Heart right ventricle (tissue), 16 donors: ENCODE results near the gene YIPF4. TPM values are rescaled to one million over a fixed set of nuclear protein-coding genes. Genes with fewer than 3 reads are reported as not detected.
"Not testable (repeated sequence)": the region's sequence is repeated elsewhere in the genome, so short reads cannot be mapped to it uniquely, and the experiment has no call there.

Experiments
- ATAC-seq, 8 donors: fragments of 200-7000 bp; cut with Tn5 transposase; one replicate each; pipeline ENCODE4 v1.9.1; 2020; ENCODE audit warnings: mild to moderate bottlenecking in 8 of 8, moderate library complexity in 8 of 8, moderate number of reproducible peaks in 1 of 8
- DNase-seq, 2 donors: peaks; one replicate each; pipeline ENCODE4 v3.0.0-alpha.2; 2020
- H3K27ac ChIP-seq, 10 donors: fragments of 200-600 bp; sonication (generic) in 2 of 10; one replicate each; pipeline versions ENCODE4 v1.5.0 to v1.8.0; 2020 to 2022; ENCODE audit warnings: mild to moderate bottlenecking in 3 of 10
- H3K27me3 ChIP-seq, 7 donors: fragments of 200-600 bp; one replicate each; pipeline ENCODE4 v1.8.0; 2021 to 2022; ENCODE audit warnings: mild to moderate bottlenecking in 2 of 7
- H3K36me3 ChIP-seq, 9 donors: fragments of 200-600 bp; sonication (generic) in 1 of 9; one replicate each; pipeline versions ENCODE4 v1.5.0 to v1.8.0; 2020 to 2022; ENCODE audit warnings: mild to moderate bottlenecking in 2 of 9
- H3K4me1 ChIP-seq, 9 donors: fragments of 200-600 bp; sonication (generic) in 1 of 9; one replicate each; pipeline versions ENCODE4 v1.5.0 to v1.8.0; 2020 to 2022; ENCODE audit warnings: mild to moderate bottlenecking in 4 of 9
- H3K4me3 ChIP-seq, 10 donors: fragments of 200-600 bp; sonication (generic) in 2 of 10; one replicate each; pipeline versions ENCODE4 v1.5.0 to v1.8.0; 2020 to 2022; ENCODE audit warnings: mild to moderate bottlenecking in 7 of 10, moderate library complexity in 2 of 10
- H3K9me3 ChIP-seq, 11 donors: fragments of 200-600 bp in 10 of 11; sonication (generic) in 2 of 11; one replicate each; pipeline versions ENCODE4 v1.5.0 to v1.8.0; 2013 to 2022; ENCODE audit warnings: mild to moderate bottlenecking in 2 of 11, control low read depth in 1 of 11, moderate library complexity in 1 of 11
- CTCF ChIP-seq, 9 donors: fragments of 200-600 bp; sonication (generic) in 2 of 9; IDR thresholded peaks; one replicate each; pipeline versions ENCODE4 v1.5.0 to v1.8.0; 2021 to 2022; ENCODE audit warnings: antibody characterized with exemption in 9 of 9, mild to moderate bottlenecking in 5 of 9, moderate library complexity in 1 of 9
- WGBS, 2 donors: extraction: QIAGEN DNeasy Blood & Tissue Kit; methylation state at CpG; one replicate each; pipeline ENCODE4 v1.1.7; 2013; ENCODE audit warnings: inconsistent platforms in 1 of 2; 5-methylcytosine and 5-hydroxymethylcytosine counted together
- intact Hi-C, 10 donors: fragments of 100-400 bp; cut with DNase I; formaldehyde crosslinking; loops; one replicate each; pipeline versions ENCODE4 v1.11.1 to v1.14.2; 2022
- polyA plus RNA-seq, 2 donors: library from polyadenylated mRNA; stranded (reverse); fragments of 200-250 nt; gene quantifications; one replicate each; pipeline ENCODE4 v1.2.3, GENCODE V29; 2013
- total RNA-seq, 10 donors: library from RNA; stranded (reverse); fragmentation: NEBNext Ultra II Directional in 3 of 10; extraction: Animal tissue kit (Norgen Biotek cat#: 25700) in 3 of 10; gene quantifications; one replicate each; pipeline versions ENCODE4 v1.2.1 to v1.2.4, GENCODE V29; 2021 to 2023
- donor health status: Arrhythmogenic right ventricular cardiomyopathy.
- donor health status: ischemic (EF 13 %, LVEDD 7.1; RV severe dilation, severe dysfunction).
- donor health status: healthy with polysubstance abuse.
- donor health status: DM: no; HTN: yes; CAD: no.
- donor health status: DM: no; HTN: no; CAD: no.
- donor health status: ischemic (EF 25% LVEDD 6.9; RV normal size, moderate dysfunction).
- donor health status: ischemic (EF 25% LVEDD 5.7; RV mildly dilated, moderate dysfunction).
- donor health status: healthy.
- donor health status: DM: yes; HTN: yes; CAD: no.
- donor health status: Ischemic cardiomyopathy.
- donor health status: ischemic (EF 35%, LVEDD 5.7; RV mildly dilated, moderate dysfunction).
- donor health status: nonischemic (EF 11% LVEDD 7.7; RV severe dilation, severe dysfunction).
- donor health status: DM: yes; HTN: yes; CAD: no.
- donor health status: PGD.
- donor health status: ischemic (EF 29% LVEDD 5.4; RV normal size, mild dysfunction).
- donor health status: nonischemic (EF 23%, LVEDD 6.1; RV moderate dilation, normal function).

Gene YIPF4
- total and polyA plus RNA-seq, 12 donors = 15.1 to 94.3 (median 64.7) TPM

- no peak for ATAC-seq
- intact Hi-C loops = no loop called here
- H3K27ac ChIP-seq = no peak overlapping the region
- peaks cover 0 to 9% (median 0%) of the 10 kb centered on the region in 9 donors for H3K36me3 ChIP-seq
- peaks cover 0 to 11% (median 0%) of the 10 kb centered on the region in 9 donors for H3K4me1 ChIP-seq
- WGBS, 2 donors = 69 to 71% methylated on average over 2 of the region's 2 CpGs
- TF ChIP-seq CTCF (IDR thresholded peaks at IDR 0.05) = no peak
- no peaks in the 10 kb centered on the region for H3K9me3 ChIP-seq
- no peak overlapping the region for H3K4me3 ChIP-seq
- no peaks in the 10 kb centered on the region for H3K27me3 ChIP-seq
- DNase-seq = no peak
Measured at GRCh38 chr2:32330136-32330535, 52.4 kb downstream of the YIPF4 start.

GRCh38 chr2:32342801-32343200, 65.1 kb downstream of the YIPF4 start:
- ATAC-seq (peak in 3 of 8 donors; percentile 59 to 71 (median 59)), DNase-seq (peak in 1 of 2 donors; percentile 22)
- Histone ChIP-seq H3K27me3 (no peaks in the 10 kb centered on the region), H3K4me1 (no peaks in the 10 kb centered on the region), H3K36me3 (peaks cover 0 to 8% (median 0%) of the 10 kb centered on the region in 9 donors), H3K4me3 (peak overlapping the region in 6 of 10 donors; percentile 16 to 40 (median 30)), H3K9me3 (no peaks in the 10 kb centered on the region), H3K27ac (peak overlapping the region in 1 of 10 donors; percentile 25)
- TF ChIP-seq CTCF (IDR thresholded peaks at IDR 0.05) = no peak
- WGBS, 2 donors = 38 to 58% methylated on average over 2 of the region's 2 CpGs
- intact Hi-C loops = no loop called here

DNA sequence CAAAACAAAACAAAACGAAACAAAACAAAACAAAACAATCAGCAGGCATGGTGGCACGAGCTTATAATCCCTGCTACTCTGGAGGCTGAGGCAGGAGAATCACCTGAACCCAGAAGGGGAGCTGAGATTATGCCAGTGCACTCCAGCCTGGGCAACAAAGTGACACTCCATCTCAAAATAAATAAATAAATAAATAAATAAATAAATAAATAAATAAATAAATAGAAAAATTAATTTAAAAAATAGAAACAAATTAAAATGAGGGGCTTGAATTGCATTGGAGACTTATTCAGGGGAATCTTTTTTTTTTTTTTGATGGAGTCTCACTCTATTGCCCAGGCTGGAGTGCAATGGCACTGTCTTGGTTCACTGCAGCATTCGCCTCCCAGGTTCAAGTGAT, 73.1 kb downstream of the YIPF4 start:
- H3K4me3 ChIP-seq, H3K9me3 ChIP-seq, H3K27ac ChIP-seq, H3K4me1 ChIP-seq, ATAC-seq, DNase-seq, H3K27me3 ChIP-seq, H3K36me3 ChIP-seq: not testable (repeated sequence)
- intact Hi-C loops = loop anchor here in 2 of 10 donors (10.0 kb wide), 2 partner anchors 66 to 186 kb away; partner anchors contain the start of gene SLC30A6 (in 1 of the 2)
- WGBS, 2 donors = 85 to 98% methylated on average over 3 of the region's 3 CpGs

DNA sequence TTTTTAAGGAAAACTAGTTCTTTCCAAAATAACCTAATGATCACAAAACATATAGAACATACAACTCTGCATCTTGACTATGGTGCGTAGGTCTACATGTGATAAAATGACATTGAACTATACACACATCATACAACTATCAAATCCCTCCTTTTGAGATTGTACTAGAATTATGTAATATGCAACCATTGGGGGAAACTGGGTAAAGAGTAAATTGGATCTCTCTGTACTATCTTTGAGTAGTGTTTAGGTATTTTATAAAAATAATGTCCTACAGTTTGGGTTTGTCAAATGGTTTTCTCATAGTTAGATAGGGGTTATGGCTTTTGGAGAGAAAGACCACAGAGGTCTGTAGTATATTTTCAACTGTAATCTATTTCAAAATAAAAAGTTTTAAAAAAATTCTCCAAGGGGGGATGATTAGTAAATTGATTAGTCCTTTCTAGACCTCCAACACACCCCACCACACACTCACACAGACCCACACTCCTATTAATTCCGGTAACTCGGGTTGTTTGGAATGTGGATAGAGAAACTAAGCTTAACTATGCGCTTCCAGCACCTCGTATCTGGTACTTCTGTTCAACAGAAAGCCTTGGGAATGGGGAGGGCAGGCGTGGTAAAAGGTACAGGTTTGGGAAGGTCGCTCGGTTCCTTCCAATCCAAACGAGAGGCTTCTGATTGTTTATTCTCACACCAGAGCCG, 78.4 kb downstream of the YIPF4 start:
- Histone ChIP-seq H3K27ac (peak overlapping the region; percentile 67 to 98 (median 96)), H3K9me3 (no peaks in the 10 kb centered on the region), H3K4me3 (peak overlapping the region; percentile 76 to 99 (median 92)), H3K27me3 (no peaks in the 10 kb centered on the region), H3K4me1 (peaks cover 3 to 38% (median 31%) of the 10 kb centered on the region in 9 donors), H3K36me3 (peaks cover 0 to 5% (median 0%) of the 10 kb centered on the region in 9 donors)
- DNase-seq (no peak), ATAC-seq (peak in 1 of 8 donors; percentile 19)
- no peak for TF ChIP-seq CTCF (IDR thresholded peaks at IDR 0.05)
- intact Hi-C loops = loop anchor here in 2 of 10 donors (10.0 kb wide), 2 partner anchors 71 to 191 kb away; partner anchors contain the start of gene SLC30A6 (in 1 of the 2)
- 9 to 10% methylated on average over 10 of the region's 10 CpGs for WGBS, 2 donors
